Fibroblast of peridontal ligament (primary cell): ENCODE data around the gene PNMA8C.
"Not testable (repeated sequence)": the region's sequence is repeated elsewhere in the genome, so short reads cannot be mapped to it uniquely, and the experiment has no call there.

ENCODE experiments used
- DNase-seq: peaks from one replicate; pipeline ENCODE4 v3.0.0-alpha.2; 2010; ENCODE audit errors: extremely low read depth

The PNMA8C gene

DNA sequence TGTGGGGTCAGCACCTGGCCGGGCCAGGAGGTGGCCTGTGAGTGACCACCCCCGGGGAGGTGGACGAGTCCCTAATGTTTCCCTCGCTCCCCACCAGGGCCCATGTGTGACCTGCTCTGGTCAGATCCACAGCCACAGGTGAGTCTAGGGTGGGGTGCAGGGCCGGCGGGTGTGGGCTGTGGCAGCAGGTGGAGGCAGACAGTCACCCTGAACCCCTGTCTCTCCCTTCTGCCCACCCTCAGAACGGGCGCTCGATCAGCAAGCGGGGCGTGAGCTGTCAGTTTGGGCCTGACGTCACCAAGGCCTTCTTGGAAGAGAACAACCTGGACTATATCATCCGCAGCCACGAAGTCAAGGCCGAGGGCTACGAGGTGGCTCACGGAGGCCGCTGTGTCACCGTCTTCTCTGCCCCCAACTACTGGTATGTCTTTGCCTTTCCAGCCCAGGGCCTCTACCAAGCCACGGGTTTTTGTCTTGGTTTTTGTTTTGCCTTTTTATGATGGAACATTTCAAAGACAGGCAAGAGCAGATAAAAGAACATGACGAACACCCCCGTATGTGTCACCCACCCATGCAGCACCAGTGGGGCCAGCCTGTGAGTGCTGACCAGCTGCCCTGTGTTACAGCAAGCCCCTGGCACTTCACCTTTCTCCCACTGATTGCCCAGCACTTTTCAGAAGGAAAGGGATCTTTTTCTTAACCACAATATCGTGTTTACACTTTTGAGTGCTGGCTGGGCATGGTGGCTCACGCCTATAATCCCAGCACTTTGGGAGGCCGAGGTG, 40.2 kb downstream of the PNMA8C start:
- no peak for DNase-seq

DNA sequence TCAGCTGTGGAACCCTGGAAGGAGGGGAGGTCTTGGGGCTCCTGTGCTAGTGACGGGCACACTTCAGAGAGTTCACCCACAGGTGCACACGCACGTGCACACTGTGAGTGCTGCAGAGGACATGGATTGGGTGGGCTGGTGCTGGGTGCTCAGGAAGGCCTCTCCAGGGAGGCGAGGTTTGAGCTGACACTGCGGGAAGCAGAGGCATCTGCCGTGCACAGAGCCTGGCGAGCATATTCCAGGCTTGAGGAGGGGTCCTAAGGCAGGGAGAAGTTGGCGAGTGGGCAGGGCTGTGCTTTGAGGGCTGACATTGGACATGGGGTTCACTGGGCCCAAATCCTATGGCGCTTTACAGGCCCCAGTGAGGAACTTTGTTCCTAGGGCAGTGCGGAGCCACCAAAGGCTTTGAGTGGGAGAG, 41.0 kb downstream of the PNMA8C start:
- DNase-seq: no peak

DNA sequence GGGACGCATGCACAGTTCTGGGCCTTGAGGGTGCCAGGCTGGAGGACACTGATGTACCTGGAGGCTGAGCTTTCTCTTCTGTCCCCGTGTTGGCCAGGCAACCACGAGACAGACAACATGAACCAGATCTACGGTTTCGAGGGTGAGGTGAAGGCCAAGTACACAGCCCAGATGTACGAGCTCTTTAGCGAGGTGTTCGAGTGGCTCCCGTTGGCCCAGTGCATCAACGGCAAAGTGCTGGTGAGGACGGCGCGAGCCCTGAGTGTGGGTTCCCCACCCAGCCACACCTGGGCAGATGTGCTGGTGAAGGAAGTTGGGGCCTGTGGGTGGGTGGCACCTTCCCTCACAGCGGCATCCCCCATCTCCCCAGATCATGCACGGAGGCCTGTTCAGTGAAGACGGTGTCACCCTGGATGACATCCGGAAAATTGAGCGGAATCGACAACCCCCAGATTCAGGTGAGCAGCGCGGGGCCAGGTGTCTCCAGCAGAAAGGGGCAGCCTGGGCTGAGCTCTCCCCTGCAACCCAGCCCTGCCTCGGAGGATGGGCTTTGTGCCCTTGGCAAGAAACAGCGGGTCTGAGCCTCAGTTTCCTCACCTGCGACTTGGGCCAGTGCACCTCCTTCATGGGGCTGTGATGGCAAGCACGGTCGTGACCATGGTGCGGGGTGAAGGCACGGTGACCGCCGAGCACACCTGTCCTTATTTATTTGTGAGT, 41.6 kb downstream of the PNMA8C start:
- DNase-seq: no peak

DNA sequence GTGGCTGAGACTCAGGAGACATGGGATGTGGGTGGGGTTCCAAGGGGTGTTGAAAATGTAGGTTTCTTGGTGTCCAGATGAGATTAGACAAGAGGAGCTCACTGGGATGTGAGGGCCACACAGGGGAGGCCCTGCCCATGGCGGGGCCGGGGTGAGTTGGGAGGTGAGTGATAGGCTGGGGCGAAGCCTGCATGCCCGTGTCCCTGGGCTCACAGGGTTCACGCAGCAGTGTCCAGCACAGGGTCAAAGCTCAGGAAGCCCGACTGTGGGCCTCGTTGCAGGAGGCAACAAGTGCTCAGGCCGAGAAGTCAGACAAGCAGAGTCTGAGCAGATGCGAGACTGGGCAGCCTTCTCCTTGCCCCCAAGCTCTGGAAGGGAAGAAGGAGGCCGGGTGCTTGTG, 42.6 kb downstream of the PNMA8C start:
- DNase-seq: no peak

DNA sequence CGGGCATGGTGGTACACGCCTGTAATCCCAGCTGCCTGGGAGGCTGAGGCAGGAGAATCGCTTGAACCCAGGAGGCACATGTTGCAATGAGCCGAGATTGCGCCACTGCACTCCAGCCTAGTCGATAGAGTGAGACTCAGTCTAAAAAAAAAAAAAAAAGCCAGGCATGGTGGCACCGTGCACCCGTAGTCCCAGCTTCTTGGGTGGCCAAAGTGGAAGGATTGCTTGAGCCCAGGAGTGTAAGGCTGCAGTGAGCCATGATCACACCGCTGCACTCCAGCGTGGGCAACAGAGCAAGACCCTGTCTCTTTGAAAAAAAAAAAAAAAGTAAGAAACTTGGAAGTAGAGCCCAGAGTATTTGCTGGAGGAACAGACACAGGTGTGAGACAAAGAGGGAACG, 43.1 kb downstream of the PNMA8C start:
- no peak for DNase-seq

DNA sequence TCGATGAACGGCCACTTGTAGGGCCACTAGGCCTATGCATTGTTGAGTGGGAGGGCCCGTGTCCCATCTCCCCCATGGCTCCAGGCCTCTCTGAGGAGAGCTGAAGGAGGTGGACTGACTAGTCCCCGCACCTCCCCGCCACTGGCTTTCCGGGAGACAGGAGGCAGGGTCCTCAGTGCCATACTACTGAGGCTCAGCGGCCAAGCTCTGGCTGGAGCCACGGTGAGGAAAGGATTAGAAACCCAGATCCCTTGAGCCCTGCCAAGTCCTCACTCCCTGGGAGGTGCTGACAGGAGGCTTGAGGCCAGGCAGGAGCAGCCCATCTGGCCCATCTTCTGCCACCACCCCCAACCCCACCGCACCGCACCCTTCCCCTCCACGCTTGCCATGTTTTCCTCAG, 44.3 kb downstream of the PNMA8C start:
- DNase-seq: no peak

DNA sequence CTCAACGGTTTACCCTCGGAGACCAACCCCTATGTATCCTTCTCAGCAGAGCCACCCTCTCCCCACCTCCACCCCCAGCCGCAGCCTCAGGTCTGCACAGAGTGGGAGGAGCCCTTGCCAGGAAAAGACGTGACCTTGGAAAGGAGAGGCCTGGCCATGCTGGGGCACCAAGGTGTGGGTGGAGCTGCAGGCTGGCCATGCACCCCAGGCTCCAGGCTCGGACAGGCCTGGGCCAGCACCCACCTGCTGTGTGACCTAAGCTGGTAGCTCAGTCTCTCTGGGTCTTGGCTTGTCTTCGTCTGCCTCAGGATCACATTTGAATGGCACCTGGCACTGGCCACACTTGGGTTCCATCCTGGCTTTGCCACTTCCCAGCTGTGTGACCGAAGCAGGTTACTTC, 44.9 kb downstream of the PNMA8C start:
- DNase-seq: no peak

DNA sequence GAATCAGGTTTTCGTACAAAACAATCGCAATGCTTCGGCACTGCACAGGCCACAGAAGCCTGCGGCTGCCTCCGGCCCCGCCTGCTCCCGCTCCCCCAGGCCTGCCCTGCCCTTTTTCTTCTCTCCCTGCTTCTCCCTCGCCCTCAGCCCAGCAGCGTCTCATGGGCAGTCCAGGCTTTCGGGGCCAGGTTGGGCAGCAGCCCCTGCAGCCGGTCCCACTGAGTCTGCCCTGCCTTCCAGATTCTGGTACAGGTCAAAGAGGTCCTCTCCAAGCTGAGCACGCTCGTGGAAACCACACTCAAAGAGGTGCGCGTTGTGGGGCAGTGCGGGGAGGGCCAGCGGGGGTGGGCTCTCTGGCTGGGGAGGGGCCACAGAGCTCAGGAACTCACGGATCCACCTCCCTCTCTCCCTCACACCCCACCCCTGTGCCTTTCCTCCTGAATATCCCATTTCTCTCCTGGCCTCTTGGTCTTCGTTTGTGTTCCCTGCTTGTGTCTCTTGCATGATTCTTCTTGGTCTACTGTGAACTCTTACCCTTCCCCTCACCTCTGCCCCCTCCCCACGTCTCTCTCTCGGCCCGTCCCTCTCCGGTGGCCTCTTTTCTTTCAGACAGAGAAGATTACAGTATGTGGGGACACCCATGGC, 45.4 kb downstream of the PNMA8C start:
- DNase-seq: no peak

DNA sequence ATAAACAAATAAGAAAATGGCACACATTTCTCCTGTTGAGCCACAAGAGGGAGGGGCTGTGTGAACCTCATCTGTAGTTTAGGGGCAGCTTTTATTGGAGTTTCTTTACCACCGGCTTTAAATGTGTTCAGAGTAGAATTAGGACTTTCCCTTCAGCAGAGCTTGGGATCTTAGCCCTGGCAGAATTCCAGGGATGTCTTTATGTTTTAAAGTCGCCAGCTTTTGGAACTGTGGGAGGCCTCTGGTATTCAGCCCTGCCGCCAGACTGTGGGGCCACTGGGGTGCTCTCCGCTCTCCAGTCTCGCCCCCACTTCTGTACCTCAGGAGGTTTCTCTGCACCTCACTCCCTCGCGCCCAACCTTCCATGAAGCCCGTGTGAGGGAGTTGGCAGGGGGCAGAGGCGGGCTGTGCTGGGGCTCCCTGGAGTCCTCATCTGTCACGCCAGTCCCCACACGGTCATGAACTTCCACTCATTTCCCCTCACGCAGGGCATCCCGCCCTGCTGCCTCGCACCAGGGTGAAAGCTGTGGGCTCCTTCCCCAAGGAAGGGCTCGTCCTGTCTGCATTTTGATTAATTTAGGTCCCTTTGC, 46.9 kb downstream of the PNMA8C start:
- DNase-seq: no peak

DNA sequence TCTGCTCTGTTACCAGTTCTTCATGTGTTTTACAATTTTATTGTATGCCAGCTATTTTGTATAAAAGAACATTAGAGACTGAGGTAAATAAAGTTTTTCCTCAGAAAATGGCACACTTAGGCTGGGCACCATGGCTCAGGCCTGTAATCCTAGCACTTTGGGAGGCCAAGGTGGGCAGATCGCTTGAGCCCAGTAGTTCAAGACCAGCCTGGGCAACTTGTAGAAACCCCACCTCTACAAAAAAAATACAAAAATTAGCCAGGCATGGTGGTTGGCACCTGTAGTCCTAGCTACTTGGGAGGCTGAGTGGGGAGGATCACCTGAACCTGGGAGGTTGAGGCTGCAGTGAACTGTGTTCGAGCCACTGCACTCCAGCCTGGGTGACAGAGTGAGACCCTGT, 47.4 kb downstream of the PNMA8C start:
- DNase-seq: no peak

DNA sequence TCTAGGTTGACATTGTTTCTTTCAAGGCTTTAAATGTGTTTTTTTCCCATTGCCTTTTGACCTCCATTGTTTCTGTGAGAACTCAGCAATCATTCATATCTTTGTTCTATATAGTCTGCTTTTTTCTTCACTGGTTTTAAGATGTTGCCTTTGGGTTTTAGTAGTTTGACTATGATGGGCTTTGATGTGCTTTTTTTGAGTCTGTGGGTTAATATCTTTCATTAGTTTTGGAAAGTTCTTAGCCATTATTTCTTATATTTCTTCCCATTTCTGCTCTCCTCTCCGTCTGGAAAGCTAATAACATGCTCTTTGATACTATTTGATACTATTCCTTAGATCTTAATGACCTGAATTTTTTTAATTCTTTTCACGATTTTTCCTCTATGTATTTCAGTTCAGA, 48.0 kb downstream of the PNMA8C start:
- no peak for DNase-seq

DNA sequence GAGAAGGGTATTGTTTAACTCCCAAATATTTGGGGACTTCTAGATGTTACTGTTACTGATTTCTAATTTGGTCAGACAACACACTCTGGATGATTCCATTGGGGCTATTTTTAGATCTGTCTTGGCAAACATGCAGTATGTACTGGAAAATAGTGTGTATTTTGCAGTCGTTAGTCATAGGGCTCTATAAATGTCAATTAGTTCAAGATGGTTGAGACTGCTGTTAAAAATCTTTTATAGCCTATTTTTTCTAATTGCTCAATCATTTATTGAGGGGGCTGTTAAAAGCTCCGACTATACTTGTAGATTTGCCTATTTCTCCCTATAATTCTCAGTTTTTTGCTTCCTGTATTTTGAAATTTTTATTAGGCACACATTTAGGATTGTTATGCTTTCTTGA, 50.5 kb downstream of the PNMA8C start:
- DNase-seq: peak; percentile 94

DNA sequence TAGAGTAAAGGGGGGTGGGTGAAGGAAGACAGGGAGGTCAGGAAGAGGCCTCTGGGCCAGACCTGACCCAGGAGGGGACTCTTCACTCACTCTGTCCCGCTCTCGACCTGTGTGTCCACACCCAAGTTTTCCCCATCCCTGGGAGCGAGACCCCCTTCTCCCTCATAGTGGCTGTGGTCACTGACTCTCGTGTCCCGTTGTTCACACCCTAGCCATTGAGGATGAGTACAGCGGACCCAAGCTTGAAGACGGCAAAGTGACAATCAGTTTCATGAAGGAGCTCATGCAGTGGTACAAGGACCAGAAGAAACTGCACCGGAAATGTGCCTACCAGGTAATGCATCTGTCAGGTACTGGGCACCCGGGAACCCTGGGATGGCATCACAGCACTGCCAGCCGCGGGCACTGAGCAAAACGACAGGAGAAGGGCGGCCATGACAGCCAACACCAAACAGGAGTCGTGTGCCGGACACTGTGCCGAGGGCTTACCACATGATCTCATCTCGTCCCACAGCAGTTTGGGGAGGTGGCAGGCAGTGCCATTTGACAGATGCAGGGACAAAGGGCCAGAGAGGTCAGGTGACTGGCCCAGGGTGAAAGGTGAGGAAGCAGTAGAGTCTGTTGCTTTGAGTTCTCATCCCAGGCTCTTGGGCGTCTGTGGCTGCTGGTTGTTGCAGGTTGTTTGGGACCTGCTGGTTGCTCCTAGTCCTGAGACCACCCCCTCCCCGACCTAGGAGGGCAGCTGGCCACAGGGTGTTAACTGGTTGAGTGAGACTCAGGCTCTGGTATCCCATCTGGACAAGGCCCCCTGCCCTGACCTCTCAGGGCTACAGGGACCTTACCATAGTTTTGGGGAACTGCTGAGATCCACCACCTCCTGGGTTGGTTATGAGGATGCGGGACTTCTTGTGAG, 52.2 kb downstream of the PNMA8C start:
- no peak for DNase-seq

DNA sequence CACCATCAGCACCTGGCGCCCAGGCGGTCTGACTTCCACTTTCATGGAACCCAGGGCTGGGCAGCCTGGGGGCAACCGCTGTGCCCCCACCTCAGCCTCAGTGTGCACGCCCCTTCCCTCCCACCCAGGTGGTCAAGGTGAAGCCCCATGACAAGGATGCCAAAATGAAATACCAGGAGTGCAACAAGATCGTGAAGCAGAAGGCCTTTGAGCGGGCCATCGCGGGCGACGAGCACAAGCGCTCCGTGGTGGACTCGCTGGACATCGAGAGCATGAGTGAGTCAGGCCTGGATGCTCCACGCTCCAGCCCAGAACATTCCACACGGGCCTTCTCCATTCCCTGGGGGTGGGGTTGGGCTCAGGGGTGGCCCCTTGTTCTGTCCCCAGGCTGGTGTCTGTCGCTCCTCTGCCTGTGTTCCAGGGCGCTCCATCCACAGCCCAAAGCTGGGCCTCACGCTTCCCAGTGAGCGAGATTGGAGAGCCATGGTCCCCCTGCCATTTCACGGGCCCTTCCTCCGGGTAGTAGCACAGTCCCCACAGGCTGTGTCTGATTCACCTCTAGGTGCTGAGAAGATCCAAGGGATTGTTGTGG, 53.2 kb downstream of the PNMA8C start:
- not testable (repeated sequence) for DNase-seq
